NCI-H1092 treated with DMSO at 0.1 percent for 48 hours (cell line): ENCODE results near the gene C11orf98.
"Not testable (repeated sequence)": the region's sequence is repeated elsewhere in the genome, so short reads cannot be mapped to it uniquely, and the experiment has no call there.

Experiments
- DNase-seq: peaks from one replicate; lab custom pipeline; 2025; lab: John Stamatoyannopoulos, UW

Gene C11orf98

DNA sequence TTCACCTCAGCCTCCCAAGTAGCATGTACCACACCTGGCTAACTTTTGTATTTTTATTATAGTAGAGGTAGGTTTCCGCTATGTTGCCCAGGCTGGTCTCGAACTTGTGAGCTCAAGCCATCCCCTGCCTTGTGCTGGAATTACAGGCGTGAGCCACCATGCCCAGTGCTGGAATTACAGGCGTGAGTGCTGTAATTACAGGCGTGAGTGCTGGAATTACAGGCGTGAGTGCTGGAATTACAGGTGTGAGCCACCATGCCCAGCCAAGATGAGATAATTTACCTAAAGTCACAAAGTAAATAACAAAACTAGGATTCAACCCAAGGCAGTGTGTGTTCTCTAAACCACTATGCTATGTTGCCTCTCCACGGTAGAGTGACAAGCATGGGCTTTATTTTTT, 17.5 kb upstream of the C11orf98 start:
- DNase-seq = no peak

DNA sequence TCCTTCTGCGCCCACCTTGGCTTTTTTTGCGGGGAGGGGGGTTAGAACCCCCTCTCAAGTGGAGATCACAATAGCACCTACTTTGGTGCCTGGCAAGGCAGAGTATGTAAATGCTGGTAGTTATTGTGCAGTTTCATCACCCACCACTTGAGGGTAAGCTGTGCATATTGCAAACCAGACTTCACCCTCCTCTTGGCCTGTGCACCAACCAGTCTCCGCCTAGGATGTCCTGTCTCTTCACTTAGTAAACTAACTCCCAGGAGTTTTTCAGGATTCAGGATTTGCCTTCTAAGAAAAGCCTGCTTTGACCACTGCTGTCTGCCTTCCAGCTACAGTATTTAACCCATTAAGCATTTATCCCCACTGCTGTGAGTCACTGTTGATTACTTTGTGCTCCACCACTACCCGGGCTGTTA, 15.8 kb upstream of the C11orf98 start:
- DNase-seq = peak; percentile 40

DNA sequence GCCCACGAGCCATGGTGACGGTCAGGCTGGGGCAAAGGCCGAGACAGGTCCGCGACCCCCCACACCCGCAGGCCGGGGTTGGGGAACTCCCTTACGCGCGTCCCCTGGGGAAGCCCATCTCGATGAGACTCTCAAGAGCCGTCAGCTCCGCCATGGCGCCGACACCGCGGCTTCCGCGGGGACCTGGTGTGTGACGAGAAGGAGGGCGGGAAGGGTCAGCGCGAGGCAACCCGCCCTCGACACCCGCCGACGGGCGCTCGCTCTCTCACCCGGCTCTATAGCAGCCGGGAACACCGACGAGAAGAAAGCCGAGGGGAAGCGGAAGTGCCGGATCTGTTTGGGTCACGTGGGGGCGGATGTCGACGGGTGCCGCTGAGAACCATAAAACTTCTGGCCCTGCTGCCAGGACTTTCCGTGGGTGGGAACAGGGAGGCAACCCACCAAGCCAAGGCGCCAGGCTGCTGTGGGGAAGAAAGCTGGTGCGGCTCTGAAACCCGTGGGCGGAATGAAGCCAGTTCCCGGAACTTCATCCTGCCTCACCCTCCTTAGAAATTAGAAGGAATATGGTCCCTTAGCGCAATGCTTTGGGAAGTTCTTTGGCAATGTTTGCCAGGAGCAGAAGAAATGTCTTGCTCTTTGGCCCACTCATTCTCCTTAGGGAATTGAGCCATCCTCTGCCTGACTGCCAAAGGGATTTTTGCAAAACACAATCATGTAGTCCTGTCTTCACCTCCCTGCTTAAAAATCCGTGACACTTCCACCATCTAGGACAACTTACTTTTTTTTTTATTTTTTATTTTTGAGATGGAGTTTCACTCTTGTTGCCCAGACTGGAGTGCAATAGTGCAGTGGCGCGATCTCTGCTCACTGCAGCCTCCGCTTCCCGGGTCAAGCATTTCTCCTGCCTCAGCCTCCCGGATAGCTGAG, 14.0 kb upstream of the C11orf98 start, which contains the start of gene UBXN1:
TSS of gene UBXN1 (minus strand) at position 304 of the 927 bp plus-strand sequence. CDS start at position 154, 150 bp downstream.
- DNase-seq = peak; percentile 90

DNA sequence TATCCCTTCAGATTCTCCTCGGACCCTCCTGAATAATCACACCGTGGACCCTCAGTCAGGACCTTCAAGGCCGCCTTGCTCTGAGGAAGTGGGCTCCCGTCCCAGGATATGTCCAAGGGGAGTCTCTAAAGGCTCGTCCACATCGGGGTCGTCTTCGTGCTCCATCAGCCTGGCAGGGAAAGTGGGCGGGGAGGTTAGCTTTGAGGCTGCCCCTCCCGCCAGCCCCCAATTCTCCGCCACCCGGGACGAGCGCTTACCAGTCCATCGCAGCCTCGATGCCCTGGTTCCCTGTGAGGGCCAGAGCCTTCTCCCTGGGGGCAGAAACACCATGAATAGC, 13.4 kb upstream of the C11orf98 start:
- no peak for DNase-seq

DNA sequence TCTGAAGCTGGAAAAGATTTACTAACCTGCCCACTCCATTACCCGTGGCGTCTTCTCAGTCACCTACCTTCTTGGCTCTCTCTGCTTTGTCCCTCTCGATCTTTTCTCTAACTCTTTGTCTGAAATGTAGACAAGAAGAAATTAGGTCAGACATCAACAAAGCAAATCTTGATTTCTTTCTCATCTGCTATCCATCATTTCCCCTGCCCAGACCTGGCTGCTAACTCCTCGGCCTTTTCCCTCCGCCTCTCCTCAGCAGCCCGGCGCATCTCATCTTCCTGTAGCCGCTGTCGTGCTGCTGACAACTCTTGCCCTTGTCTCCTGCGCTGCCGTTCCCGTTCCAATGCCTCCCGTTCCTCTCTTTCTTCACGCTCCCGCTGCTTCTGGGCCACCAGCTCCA, 12.7 kb upstream of the C11orf98 start:
- DNase-seq = no peak

DNA sequence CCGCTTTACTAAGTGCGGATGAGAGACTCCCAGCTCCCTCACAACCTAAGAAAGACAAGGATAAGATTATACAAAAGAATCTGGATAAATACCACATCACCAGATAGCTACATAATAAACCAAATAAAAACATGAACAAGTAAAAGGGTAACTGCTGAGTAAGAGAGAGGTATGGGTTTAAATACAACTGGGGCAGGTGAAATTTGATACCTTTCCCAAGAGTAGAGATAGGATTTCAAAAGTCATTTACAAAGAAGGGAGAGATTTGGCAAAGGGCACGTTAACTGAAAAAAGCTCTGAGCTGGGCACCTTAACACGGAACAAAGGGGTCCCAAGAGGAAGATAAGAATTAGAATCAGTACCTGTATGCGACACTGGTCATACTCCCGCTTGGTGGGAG, 12.1 kb upstream of the C11orf98 start:
- DNase-seq = no peak

DNA sequence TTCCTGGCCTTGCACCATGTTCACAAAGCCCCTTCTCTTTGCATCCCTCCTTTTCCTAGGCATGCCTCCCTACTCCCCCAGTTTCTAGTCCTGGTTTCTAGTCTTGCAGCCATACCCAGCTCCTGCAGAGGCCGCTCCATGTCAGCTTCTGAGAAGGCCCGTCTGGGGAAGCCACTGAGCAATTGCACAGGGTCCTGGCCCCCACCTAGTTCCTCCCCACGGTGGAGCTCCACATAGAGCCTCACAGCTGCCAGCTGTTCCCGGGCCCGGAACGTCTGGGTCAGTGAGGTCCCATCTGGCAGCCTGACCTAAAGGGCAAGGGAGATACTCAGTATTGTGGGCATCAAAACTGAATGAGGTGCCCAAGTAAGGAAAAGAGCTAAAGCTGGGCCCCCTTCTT, 11.7 kb upstream of the C11orf98 start:
- DNase-seq = no peak

DNA sequence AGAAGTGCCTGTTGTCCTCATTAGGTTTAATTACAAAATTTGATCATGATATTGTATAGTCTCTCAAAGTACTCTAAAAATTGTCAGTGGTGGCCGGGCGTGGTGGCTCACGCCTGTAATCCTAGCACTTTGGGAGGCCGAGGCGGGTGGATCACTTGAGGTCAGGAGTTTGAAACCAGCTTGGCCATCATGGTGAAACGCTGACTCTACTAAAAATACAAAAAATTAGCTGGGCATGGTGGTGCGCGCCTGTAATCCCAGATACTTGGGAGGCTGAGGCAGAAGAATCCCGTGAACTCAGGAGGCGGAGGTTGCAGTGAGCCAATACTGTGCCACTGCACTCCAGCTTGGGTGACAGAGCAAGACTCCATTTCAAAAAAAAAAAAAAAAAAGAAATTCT, 10.4 kb upstream of the C11orf98 start:
- not testable (repeated sequence) for DNase-seq

DNA sequence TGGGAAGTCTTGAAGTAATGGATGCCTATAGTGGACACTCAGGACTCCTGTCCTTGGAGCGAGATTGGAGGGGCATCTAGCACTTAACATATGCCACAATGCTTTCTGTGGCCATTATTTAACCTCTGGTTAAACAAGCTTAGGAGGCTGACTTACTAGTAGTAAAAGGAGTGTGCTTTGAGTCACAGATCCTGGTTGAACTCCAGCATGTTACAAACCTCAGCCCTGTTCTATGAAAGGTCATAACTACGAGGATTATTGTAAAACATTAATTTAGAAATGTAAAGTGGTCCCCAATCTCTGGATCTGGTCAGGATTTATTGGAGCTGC, 8.2 kb upstream of the C11orf98 start:
- no peak for DNase-seq

DNA sequence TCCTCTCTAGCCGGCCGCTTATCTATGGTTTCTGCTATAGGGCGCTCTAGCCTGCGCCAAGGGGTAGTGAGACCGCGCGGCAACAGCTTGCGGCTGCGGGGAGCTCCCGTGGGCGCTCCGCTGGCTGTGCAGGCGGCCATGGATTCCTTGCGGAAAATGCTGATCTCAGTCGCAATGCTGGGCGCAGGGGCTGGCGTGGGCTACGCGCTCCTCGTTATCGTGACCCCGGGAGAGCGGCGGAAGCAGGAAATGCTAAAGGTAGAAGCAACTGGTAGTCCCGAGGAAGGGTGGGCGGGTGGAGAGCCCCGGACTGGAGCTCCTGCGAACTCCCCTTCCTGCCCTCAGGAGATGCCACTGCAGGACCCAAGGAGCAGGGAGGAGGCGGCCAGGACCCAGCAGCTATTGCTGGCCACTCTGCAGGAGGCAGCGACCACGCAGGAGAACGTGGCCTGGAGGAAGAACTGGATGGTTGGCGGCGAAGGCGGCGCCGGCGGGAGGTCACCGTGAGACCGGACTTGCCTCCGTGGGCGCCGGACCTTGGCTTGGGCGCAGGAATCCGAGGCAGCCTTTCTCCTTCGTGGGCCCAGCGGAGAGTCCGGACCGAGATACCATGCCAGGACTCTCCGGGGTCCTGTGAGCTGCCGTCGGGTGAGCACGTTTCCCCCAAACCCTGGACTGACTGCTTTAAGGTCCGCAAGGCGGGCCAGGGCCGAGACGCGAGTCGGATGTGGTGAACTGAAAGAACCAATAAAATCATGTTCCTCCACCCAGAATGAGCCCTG, 6.8 kb upstream of the C11orf98 start, which contains the start of the genes LBHD1 and UQCC3:
TSS of gene LBHD1 (minus strand) at position 660 of the 782 bp plus-strand sequence. CDS start 2,236 bp downstream, outside the sequence.
TSS of gene UQCC3 (plus strand) at position 66 of the 782 bp plus-strand sequence. CDS start at position 139, 73 bp downstream.
- DNase-seq = peak; percentile 89

DNA sequence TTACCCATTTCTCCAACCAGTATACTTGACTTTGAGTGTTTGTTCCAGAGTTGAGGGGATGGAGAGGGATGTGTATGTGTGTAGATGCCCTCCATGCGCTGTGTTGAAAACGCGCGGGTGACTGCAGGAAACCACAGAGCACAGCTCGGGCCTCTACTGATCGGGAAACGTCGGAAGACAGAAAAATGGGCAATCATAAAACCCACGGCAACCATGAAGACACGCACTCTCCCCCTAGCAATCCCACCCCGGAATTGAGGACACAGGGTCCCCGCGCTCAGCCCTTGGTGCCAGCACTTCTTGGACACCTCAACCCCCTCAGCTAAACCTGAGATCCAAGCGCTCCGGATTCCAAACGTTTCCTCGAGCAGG, 6.2 kb upstream of the C11orf98 start:
- DNase-seq = peak; percentile 80

DNA sequence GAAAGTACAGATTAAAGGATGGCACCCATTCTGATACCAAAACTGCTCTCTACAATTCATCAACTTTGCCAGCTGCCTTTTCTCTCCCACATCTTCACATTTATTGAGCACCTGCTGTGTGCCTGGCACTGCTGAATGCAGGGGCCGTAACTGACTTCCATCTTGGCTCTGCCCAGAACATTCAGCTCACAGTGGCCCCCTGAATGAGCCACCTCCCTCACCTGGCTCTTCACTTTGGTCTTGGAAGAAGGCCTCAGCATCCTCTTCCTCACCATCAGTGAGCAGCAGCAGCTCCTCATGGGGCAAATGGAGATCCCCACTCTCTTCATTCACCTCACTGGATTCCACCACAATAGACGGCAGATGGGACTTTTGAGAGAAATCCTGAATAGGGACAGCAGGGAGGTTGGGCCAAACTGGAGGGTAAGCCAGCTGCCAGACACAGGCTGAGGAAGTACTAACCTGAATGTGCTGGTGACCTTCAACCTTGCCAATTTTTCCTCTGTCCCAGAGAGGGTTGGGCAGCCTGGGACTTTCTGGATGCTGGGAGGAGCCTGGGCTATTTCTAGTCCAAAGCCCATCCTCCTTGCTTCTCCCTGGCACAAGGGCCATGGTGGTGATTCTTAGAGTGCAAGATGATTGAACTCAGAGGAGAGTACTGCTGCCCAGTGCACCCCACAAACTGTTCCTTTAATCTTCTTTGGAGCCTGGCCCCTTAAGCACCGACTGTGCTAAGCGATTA, 4.6 kb upstream of the C11orf98 start:
- DNase-seq = no peak

DNA sequence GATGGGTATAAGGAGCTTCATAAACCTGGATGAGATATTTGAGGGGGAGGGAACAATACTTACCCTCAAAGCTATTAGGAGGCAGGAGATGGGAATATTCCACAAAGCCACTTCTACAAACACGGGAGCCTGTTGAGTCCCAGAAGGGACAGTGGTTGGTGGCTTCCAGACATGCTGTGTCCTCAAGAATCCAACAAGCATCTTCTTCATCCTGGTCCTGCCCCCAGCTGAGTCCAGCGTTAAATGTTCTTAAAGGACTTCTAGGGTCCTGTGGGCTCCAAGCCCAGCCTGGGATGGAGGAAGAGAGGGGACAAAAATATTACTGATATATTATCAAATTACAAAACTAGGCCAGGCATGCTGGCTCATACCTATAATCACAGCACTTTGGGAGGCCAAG, 2.5 kb upstream of the C11orf98 start:
- DNase-seq = no peak

DNA sequence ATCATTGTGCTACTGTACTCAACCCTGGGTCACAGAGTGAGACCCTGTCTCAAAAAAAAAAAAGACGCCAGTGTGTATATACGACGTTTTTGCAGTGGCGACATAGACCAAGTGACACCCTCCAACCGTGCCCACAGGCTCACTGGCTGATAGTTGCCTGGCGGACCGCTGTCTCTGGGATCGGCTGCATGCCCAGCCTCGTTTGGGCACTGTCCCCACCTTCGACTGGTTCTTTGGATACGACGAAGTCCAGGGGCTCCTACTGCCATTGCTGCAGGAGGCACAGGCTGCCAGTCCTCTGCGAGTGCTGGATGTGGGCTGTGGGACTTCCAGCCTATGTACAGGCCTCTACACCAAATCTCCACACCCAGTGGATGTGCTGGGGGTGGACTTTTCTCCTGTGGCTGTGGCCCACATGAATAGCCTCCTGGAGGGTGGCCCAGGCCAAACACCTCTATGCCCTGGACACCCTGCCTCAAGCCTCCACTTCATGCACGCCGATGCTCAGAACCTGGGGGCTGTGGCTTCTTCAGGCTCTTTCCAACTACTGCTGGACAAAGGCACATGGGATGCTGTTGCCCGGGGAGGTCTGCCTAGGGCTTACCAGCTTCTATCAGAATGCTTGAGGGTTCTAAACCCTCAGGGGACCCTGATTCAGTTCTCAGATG, 1.4 kb upstream of the C11orf98 start:
- DNase-seq = no peak

DNA sequence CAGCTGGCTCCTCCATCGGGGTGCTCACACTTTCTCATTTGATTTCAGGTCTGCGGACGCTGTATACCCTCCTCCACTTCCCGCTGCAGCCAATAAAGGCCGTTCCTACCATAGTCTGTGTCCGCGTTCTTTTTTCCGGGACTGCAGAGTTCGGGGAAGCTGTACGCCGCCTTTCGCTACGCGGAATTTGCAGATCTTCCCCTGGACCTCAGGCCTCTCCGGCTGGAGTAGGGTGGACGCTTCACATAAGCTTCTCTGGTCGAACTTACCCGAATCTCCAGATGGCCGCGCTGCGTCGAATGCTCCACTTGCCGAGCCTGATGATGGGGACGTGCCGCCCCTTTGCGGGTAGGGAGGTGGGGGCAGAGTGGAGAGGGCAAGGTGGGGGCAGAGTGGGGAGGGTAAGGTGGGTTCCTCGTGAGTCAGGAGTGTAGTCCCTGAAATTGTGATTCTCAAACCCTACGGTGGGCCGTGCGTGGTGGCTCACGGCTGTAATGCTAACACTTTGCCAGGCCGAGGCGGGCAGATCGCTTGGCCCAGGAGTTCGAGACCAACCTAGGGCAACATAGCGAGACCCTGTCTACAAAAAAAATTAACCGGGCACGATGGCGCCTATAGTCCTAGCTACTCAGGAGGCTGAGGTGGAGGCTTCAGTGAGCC, 719 bp upstream of the C11orf98 start:
- DNase-seq = peak; percentile 63

DNA sequence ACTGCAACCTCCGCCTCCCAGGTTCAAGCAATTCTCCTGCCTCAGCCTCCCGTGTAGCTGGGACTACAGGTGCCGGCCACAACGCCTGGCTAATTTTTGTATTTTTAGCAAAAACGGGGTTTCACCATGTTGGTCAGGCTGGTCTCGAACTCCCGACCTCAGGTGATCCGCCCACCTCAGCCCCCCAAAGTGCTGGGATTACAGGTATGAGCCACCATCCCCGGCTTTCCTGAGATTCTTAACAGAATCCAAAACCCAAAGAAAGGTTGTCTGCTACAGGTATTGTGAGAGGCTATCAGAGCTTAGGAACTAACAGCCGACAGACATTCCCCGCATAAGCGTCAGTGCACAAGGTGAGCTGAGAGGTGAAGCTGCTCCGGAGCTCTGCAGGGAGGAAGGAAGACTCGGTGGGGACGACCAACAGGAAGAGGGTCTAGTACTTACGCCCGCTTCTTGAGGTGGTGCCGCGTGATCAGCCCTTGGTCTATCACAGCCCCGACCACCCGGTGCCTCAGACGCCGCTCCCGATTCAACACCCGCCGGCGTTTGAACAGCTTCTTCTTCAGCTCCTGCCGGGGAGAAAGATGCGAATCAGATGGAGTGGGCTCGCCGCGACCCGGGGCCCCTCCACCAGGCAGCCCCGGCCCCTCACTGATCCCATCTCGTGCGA, 470 bp downstream of the C11orf98 start:
- peak; percentile 87 for DNase-seq

DNA sequence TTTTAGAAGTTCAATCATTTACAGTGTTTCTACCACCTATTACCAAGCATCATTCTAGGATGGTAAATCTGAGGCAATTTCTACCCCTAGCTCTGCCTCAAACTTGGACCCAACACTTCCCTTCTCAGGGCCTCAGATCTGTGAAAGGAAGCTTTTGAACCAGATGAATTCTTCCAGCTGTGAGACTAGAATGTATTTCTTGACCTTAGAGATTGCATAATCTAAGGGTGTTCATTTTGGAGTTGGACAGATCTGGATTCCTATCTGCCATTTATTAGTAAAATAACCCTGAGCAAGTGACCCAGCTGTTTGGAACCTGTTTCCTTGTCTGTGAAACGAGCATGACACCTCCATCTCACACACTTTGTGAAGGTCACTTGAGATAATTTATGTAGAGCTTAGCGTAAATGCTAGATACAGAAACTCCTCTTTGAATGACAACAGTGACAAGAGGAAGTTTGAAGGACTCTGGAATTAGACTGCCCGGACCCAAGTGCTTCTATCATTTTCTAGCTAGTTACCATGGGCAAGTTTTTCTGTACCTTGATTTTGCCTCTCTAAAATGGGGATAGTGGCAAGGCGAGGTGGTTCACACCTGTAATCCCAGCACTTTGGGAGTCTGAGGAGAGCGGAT, 8.1 kb downstream of the C11orf98 start:
- no peak for DNase-seq

DNA sequence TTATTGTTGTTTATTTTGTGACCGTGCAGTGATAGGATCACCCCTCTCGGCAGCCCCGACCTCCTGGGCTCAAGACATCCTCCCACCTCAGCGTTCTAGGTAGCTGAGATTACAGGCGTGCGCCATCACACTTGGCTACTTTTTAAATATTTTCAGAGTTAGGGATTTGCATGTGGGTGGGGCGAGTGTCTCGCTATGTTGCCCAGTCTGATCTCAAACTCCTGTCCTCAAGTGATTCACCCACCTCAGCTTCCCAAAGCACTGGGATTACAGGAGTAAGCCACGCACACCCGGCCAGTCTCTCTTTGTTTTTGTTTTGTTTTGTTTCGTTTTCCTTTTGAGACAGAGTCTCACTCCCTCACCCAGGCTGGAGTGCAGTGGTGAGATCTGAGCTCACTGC, 10.7 kb downstream of the C11orf98 start:
- no peak for DNase-seq

DNA sequence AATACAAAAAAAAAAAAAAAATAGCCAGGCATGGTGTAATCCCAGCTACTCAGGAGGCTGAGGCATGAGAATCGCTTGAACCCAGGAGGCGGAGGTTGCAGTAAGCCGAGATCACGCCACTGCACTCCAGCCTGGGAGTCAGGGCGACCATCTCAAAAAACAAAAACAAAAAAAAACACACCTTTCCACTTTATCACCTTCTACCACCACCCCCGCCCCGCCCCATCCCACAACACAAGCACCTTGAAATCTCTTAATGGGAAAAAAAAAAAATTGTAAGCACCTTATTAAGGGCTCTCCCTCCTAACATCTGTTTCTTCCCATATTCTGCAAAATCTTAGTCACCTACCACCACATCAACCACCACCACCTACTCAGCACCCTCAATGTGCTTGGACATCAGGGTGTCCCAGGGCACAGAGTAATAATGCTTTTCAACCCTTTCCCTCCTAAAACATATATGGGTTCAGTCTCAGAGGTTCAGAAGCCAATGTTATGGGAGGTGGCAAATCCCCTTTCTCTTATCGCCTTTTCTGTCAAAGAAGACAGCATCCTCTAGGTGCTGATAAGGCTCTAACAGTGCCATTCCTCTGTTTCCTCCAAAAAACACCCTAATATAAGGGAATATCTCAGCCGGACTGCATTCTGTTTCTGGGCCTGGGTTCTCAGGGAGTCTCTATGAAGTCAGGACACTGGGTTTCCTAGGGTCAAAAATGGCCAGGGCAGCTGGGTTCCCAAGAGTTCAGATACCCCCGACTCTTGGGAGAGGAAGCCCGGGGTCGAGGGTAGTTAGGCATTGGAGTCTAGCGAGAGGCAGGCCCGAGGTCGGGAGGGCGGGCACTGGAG, 12.6 kb downstream of the C11orf98 start:
- no peak for DNase-seq
